Upper lobe of right lung (tissue), 1 donor: Measurements from ENCODE around the gene AK9. TPM values are rescaled to one million over a fixed set of nuclear protein-coding genes. Genes with fewer than 3 reads are reported as not detected.
"Not testable (repeated sequence)": the region's sequence is repeated elsewhere in the genome, so short reads cannot be mapped to it uniquely, and the experiment has no call there.

Experiments
- ATAC-seq: fragments of 200-7000 bp; cut with Tn5 transposase; one replicate; pipeline ENCODE4 v1.9.1; 2020; ENCODE audit warnings: mild to moderate bottlenecking, moderate library complexity
- DNase-seq: peaks from one replicate; pipeline ENCODE4 v3.0.0-alpha.2; 2020
- H3K27ac ChIP-seq: fragments of 200-600 bp; one replicate; pipeline ENCODE4 v1.8.0; 2022
- H3K27me3 ChIP-seq: fragments of 200-600 bp; one replicate; pipeline ENCODE4 v1.8.0; 2022; ENCODE audit warnings: mild to moderate bottlenecking
- H3K36me3 ChIP-seq: fragments of 200-600 bp; one replicate; pipeline ENCODE4 v1.8.0; 2022
- H3K4me1 ChIP-seq: fragments of 200-600 bp; one replicate; pipeline ENCODE4 v1.8.0; 2022
- H3K4me3 ChIP-seq: fragments of 200-600 bp; one replicate; pipeline ENCODE4 v1.8.0; 2022; ENCODE audit warnings: mild to moderate bottlenecking
- H3K9me3 ChIP-seq: fragments of 200-600 bp; one replicate; pipeline ENCODE4 v1.8.0; 2022
- intact Hi-C: fragments of 100-400 bp; cut with DNase I; formaldehyde crosslinking; loops from one replicate; pipeline ENCODE4 v1.11.0; 2022
- total RNA-seq: library from RNA; stranded (reverse); fragmentation: NEBNext Ultra II Directional; extraction: Animal tissue kit (Norgen Biotek cat#: 25700); gene quantifications from one replicate; pipeline ENCODE4 v1.2.1, GENCODE V29; 2021
- TF ChIP-seq, protein P1 (sequence below): fragments of 200-600 bp; IDR thresholded peaks from one replicate; pipeline ENCODE4 v1.8.0; 2022; ENCODE audit warnings: antibody characterized with exemption
- donor health status: DM: no; HTN: yes; CAD: no; lungs with severe emphysema.

The AK9 gene
- total RNA-seq, 1 donor from 2014 or later, result 8.8 TPM

DNA sequence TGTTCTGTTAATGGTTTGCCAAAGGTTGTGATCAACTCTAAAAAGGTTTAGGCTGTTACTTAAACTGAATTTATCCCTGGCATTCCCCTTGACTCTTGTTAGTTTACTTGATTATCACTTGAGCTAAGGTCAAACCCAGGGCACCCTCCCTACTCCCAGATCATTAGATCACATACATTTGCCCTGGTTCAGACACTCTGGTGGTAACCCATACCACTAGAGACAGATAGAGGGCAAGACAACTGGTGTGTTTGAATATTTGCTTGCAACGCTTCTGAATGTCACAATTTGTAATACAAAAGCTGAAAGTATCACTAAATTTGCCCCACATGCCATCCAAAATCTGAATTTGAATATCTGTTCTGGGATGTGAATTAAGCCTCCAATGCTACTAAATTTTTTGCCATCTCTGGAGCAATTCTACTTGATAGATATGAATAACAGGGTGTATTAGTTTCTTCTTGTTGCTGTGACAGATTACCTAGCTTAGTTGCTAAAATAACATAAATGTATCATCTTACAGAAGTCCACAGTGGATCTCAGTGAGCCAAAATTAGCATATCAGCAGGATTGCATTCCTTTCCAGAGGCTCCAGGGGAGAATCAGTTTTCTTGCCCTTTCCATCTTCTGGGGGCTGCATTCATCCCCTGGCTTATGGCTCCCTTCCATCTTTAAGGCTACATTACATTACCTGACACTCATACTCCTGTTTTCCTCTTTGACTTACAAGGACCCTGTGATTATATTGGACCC is 45.4 kb upstream of the AK9 start:
- no peaks in the 10 kb centered on the region for H3K27me3 ChIP-seq
- TF ChIP-seq, protein P1, sequence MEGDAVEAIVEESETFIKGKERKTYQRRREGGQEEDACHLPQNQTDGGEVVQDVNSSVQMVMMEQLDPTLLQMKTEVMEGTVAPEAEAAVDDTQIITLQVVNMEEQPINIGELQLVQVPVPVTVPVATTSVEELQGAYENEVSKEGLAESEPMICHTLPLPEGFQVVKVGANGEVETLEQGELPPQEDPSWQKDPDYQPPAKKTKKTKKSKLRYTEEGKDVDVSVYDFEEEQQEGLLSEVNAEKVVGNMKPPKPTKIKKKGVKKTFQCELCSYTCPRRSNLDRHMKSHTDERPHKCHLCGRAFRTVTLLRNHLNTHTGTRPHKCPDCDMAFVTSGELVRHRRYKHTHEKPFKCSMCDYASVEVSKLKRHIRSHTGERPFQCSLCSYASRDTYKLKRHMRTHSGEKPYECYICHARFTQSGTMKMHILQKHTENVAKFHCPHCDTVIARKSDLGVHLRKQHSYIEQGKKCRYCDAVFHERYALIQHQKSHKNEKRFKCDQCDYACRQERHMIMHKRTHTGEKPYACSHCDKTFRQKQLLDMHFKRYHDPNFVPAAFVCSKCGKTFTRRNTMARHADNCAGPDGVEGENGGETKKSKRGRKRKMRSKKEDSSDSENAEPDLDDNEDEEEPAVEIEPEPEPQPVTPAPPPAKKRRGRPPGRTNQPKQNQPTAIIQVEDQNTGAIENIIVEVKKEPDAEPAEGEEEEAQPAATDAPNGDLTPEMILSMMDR, result no peak
- H3K4me1 ChIP-seq, result no peaks in the 10 kb centered on the region
- ATAC-seq (no peak), DNase-seq (no peak)
- H3K4me3 ChIP-seq, result no peak overlapping the region
- H3K27ac ChIP-seq, result no peak overlapping the region
- intact Hi-C loops, result no loop called here
- H3K9me3 ChIP-seq, result no peaks in the 10 kb centered on the region
- H3K36me3 ChIP-seq, result peaks cover 18% of the 10 kb centered on the region

DNA sequence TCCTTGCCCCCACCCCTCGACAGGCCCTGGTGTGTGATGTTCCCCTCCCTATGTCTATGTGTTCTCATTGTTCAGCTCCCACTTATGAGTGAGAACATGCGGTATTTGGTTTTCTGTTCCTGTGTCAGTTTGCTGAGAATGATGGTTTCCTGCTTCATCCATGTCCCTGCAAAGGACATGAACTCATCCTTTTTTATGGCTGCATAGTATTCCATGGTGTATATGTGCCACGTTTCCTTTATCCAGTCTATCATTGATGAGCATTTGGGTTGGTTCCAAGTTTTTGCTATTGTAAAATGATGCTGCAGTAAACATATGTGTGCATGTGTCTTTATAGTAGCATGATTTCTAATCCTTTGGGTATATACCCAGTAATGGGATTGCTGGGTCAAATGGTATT is 34.2 kb upstream of the AK9 start:
- H3K9me3 ChIP-seq, DNase-seq, intact Hi-C loops, H3K4me1 ChIP-seq, ATAC-seq, H3K36me3 ChIP-seq, H3K27me3 ChIP-seq, H3K27ac ChIP-seq, H3K4me3 ChIP-seq: not testable (repeated sequence)

DNA sequence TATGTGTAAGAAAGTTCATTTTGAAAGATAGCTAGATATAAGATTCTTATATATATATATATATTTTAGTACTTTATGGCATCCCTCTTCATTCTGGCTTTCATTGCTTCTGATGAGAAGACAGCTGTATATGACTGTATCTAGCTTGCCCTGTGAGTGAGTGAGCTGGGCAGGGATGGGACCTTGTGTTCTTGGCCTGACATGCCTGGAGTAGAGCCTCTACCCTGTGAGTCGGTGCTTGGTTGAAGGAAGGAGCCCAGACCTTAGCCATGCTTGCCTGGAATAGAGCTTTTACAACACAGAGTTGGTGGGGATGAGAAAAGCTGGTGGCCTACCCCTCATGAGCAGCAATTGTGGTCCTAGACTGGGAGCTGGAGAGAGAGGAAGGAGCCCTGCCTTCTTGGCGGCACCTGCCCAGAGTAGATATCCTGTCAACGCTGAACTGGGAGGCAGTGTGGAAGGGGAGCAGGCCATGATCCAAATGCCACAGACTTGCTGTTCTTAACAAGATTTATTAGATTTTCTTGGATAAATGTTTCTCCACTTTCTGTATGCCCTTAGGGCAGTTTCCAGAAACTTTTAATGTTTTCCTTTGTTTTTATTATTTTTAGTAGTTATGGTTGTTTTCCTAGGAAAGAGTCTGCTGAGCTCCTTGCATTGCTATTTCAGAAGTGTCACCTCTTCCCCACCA is 31.7 kb upstream of the AK9 start:
- ATAC-seq (no peak), DNase-seq (no peak)
- no peaks in the 10 kb centered on the region for H3K27me3 ChIP-seq
- H3K36me3 ChIP-seq, result peaks cover 18% of the 10 kb centered on the region
- H3K9me3 ChIP-seq, result no peaks in the 10 kb centered on the region
- peaks cover 5% of the 10 kb centered on the region for H3K4me1 ChIP-seq
- H3K4me3 ChIP-seq, result no peak overlapping the region
- intact Hi-C loops, result no loop called here
- TF ChIP-seq, protein P1, result no peak
- H3K27ac ChIP-seq, result no peak overlapping the region

DNA sequence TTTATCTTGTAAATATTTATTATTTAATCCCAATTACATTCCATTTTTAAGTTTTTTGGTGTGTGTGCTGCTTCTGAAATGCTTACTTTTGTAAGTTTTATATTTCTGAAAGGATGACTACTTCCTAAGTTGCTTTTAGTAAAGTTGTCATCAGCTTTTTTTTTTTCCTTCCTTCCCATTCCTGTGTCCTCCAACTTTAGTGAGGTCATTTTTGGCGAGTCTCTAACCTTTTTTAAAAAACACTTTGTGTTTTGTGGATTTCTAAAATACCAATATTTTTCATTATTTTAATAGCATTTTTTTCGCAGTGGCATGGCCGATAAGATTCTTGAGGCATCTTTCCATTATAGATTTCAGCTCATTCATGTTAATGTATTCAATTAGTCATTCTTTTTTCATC is 31.0 kb upstream of the AK9 start:
- H3K27me3 ChIP-seq, result no peaks in the 10 kb centered on the region
- peaks cover 19% of the 10 kb centered on the region for H3K36me3 ChIP-seq
- no peaks in the 10 kb centered on the region for H3K9me3 ChIP-seq
- H3K4me3 ChIP-seq, result no peak overlapping the region
- DNase-seq (no peak), ATAC-seq (no peak)
- H3K4me1 ChIP-seq, result peaks cover 5% of the 10 kb centered on the region
- no peak overlapping the region for H3K27ac ChIP-seq
- intact Hi-C loops, result no loop called here
- TF ChIP-seq, protein P1, result no peak

DNA sequence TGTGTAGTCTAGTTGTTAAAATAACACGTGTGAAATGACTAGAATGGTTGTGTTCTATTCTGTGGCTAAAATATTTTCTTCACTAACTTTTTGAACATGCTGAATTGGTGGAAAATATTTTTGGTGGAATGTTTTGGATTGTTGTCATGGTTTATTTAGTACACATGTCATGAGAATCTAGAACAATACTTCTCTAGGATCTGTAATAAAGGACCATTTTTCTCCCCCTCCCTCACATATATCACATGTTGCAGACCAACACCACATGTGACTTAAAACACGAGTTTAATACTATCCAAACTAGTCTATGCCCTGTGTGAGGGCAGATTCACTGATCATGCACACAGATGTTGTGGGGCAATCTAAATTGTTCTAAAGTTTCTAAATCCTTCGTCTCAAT is 29.3 kb upstream of the AK9 start:
- no peaks in the 10 kb centered on the region for H3K9me3 ChIP-seq
- no peak for ATAC-seq
- no peaks in the 10 kb centered on the region for H3K27me3 ChIP-seq
- H3K4me1 ChIP-seq, result peaks cover 5% of the 10 kb centered on the region
- intact Hi-C loops, result no loop called here
- TF ChIP-seq, protein P1, result no peak
- peak overlapping the region; percentile 3 for H3K27ac ChIP-seq
- peaks cover 22% of the 10 kb centered on the region for H3K36me3 ChIP-seq
- no peak overlapping the region for H3K4me3 ChIP-seq
- DNase-seq, result no peak

DNA sequence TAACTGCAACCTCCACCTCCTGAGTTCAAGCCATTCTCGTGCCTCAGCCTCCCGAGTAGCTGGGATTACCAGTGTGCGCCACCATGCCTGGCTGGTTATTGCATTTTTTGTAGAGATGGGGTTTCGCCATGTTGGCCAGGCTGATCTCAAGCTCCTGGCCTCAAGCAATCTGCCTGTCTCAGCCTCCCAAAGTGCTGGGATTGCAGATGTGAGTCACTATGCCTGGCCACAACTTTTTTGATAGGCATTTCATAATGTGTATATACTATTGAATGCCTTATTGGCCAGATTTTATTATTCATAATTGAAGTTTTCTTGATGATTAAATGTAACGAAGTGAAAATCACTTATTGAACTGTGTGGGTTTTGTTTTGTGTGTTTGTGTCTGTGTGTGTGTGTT is 28.0 kb upstream of the AK9 start:
- Histone ChIP-seq H3K4me1 (peaks cover 5% of the 10 kb centered on the region), H3K4me3 (no peak overlapping the region), H3K36me3 (peaks cover 22% of the 10 kb centered on the region), H3K9me3 (no peaks in the 10 kb centered on the region), H3K27me3 (no peaks in the 10 kb centered on the region), H3K27ac (no peak overlapping the region)
- TF ChIP-seq, protein P1, result no peak
- DNase-seq, result no peak
- no peak for ATAC-seq
- intact Hi-C loops, result no loop called here
